Measurements from ENCODE around the gene RNF208.

- TF ChIP-seq CTCF (IDR thresholded peaks at IDR 0.05; ENCODE audit: low read depth, low read length, missing input control), result no peak
- TF ChIP-seq GABPA (IDR thresholded peaks at IDR 0.05 in 1 of 2, conservative IDR thresholded peaks at IDR 0.05 in 1 of 2), result no peak
- TF ChIP-seq ZBTB33 (IDR thresholded peaks at IDR 0.05), result no peak
- TF ChIP-seq MAX (IDR thresholded peaks at IDR 0.05), result no peak
- TF ChIP-seq YY1 (IDR thresholded peaks at IDR 0.05), result no peak
- TF ChIP-seq, protein P1, sequence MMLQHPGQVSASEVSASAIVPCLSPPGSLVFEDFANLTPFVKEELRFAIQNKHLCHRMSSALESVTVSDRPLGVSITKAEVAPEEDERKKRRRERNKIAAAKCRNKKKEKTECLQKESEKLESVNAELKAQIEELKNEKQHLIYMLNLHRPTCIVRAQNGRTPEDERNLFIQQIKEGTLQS (IDR thresholded peaks at IDR 0.05), result no peak
- TF ChIP-seq JUND (IDR thresholded peaks at IDR 0.05), result no peak
- TF ChIP-seq, protein P2, sequence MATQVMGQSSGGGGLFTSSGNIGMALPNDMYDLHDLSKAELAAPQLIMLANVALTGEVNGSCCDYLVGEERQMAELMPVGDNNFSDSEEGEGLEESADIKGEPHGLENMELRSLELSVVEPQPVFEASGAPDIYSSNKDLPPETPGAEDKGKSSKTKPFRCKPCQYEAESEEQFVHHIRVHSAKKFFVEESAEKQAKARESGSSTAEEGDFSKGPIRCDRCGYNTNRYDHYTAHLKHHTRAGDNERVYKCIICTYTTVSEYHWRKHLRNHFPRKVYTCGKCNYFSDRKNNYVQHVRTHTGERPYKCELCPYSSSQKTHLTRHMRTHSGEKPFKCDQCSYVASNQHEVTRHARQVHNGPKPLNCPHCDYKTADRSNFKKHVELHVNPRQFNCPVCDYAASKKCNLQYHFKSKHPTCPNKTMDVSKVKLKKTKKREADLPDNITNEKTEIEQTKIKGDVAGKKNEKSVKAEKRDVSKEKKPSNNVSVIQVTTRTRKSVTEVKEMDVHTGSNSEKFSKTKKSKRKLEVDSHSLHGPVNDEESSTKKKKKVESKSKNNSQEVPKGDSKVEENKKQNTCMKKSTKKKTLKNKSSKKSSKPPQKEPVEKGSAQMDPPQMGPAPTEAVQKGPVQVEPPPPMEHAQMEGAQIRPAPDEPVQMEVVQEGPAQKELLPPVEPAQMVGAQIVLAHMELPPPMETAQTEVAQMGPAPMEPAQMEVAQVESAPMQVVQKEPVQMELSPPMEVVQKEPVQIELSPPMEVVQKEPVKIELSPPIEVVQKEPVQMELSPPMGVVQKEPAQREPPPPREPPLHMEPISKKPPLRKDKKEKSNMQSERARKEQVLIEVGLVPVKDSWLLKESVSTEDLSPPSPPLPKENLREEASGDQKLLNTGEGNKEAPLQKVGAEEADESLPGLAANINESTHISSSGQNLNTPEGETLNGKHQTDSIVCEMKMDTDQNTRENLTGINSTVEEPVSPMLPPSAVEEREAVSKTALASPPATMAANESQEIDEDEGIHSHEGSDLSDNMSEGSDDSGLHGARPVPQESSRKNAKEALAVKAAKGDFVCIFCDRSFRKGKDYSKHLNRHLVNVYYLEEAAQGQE (IDR thresholded peaks at IDR 0.05), result no peak
- no peak for TF ChIP-seq NR2F2 (IDR thresholded peaks at IDR 0.05)
- TF ChIP-seq TAF1 (conservative IDR thresholded peaks at IDR 0.05), result no peak
- TF ChIP-seq SP1 (IDR thresholded peaks at IDR 0.05), result no peak
- TF ChIP-seq RAD21 (IDR thresholded peaks at IDR 0.05), result no peak
- TF ChIP-seq HNF4G (IDR thresholded peaks at IDR 0.05), result no peak
These were observed 29.1 kb upstream of the RNF208 start, which contains the start of gene STPG3 for GRCh38 chr9:137251194-137251461.
